K562 (cell line): ENCODE results near the gene DYNLT2B. TPM values are rescaled to one million over a fixed set of nuclear protein-coding genes. Genes with fewer than 3 reads are reported as not detected.

Source experiments
- ATAC-seq: fragments of 200-7000 bp; cut with Tn5 transposase; 3 replicates; pipeline ENCODE4 v1.9.1; 2020; ENCODE audit warnings: moderate library complexity
- BruUV-seq: library from RNA; stranded (reverse); fragments of 400-500 nt; replicated peaks from 2 replicates; lab custom pipeline; 2021; lab: Mats Ljungman, UMichigan
- CTCF ChIA-PET: fragments of 300-600 bp; formaldehyde crosslinking; extraction: SDS; loops from one replicate; lab custom pipeline; 2021; ENCODE audit warnings: low intra/inter-chr PET ratio; lab: Yijun Ruan, JAX
- POLR2A ChIA-PET: fragments of 300-600, 350-650 bp; sonication (Branson Sonifier 250); formaldehyde crosslinking; extraction: SDS; loops from one replicate; lab custom pipeline; 2021; ENCODE audit warnings: antibody characterized with exemption, inconsistent platforms; lab: Yijun Ruan, JAX
- DNase-seq, 4 experiments: peaks; one replicate each; pipeline versions ENCODE4 v3.0.0 to v3.0.0-alpha.2; 2011 to 2018; ENCODE audit warnings: low spot score in 3 of 4, mixed read lengths in 3 of 4; ENCODE audit errors: extremely low read depth in 1 of 4
- FAIRE-seq: peaks from 2 replicates; lab custom pipeline; 2011; peaks lifted over from hg19 to GRCh38; lab: Jason Lieb, UNC
- H2AFZ ChIP-seq: 2 replicates; pipeline ENCODE4 v1.6.0; 2011; ENCODE audit warnings: low read depth, low read length, control low read depth, inconsistent platforms
- H3K27ac ChIP-seq: fragments of 200-600 bp; 3 replicates; pipeline ENCODE4 v1.8.0; 2011; ENCODE audit warnings: low read depth, mild to moderate bottlenecking, control low read depth, inconsistent platforms, low read length, moderate library complexity, mixed read lengths; ENCODE audit errors: extremely low read depth
- H3K27me3 ChIP-seq, 2 experiments: fragments of 300-600 bp in 1 of 2; 2 replicates in 1 of 2; 3 replicates in 1 of 2; pipeline versions ENCODE4 v1.6.0 to v1.8.0; 2011; ENCODE audit warnings: inconsistent platforms in 2 of 2, low read length in 2 of 2, mild to moderate bottlenecking in 1 of 2, mixed read lengths in 1 of 2, moderate library complexity in 1 of 2; ENCODE audit not compliant: control insufficient read depth in 2 of 2, insufficient read depth in 2 of 2
- H3K36me3 ChIP-seq: fragments of 300-600 bp; 3 replicates; pipeline ENCODE4 v1.8.0; 2011; ENCODE audit warnings: mild to moderate bottlenecking, low read length, inconsistent platforms; ENCODE audit not compliant: control insufficient read depth, insufficient read depth
- H3K4me1 ChIP-seq, 2 experiments: fragments of 200-600 bp in 1 of 2; replicated peaks in 1 of 2; 2 replicates in 1 of 2; 3 replicates in 1 of 2; pipeline versions ENCODE4 v1.5.1 to v1.8.0; 2011; ENCODE audit warnings: inconsistent platforms in 2 of 2, low read length in 2 of 2, mild to moderate bottlenecking in 1 of 2, mixed read lengths in 1 of 2, moderate library complexity in 1 of 2; ENCODE audit not compliant: control insufficient read depth in 2 of 2, insufficient read depth in 2 of 2
- H3K4me2 ChIP-seq: 2 replicates; pipeline ENCODE4 v1.6.1; 2011; ENCODE audit warnings: low read length, control low read depth, inconsistent platforms, mixed read lengths; ENCODE audit not compliant: insufficient read depth
- H3K4me3 ChIP-seq: fragments of 200-600 bp; sonication (generic), shearing (Covaris generic); 2 replicates; pipeline ENCODE4 v1.5.1; 2016; ENCODE audit warnings: control low read depth, inconsistent platforms
- H3K79me2 ChIP-seq: fragments of 200-600 bp; 3 replicates; pipeline ENCODE4 v1.8.0; 2011; ENCODE audit warnings: low read length, inconsistent platforms; ENCODE audit not compliant: control insufficient read depth, insufficient read depth
- H3K9ac ChIP-seq, 2 experiments: 2 replicates each; pipeline versions ENCODE4 v1.6.0 to v1.6.1; 2011; ENCODE audit warnings: low read depth in 2 of 2, low read length in 2 of 2, control low read depth in 1 of 2, inconsistent platforms in 1 of 2, mild to moderate bottlenecking in 1 of 2, mixed read lengths in 1 of 2; ENCODE audit not compliant: insufficient read depth in 1 of 2
- H3K9me1 ChIP-seq: one replicate; pipeline ENCODE4 v1.6.0; 2011; ENCODE audit warnings: inconsistent platforms, mild to moderate bottlenecking, low read length, moderate library complexity; ENCODE audit not compliant: control insufficient read depth, insufficient read depth
- H3K9me3 ChIP-seq: replicated peaks from 2 replicates; pipeline ENCODE4 v1.5.1; 2011; ENCODE audit warnings: low read depth, low read length, inconsistent platforms; ENCODE audit not compliant: control insufficient read depth, insufficient read depth
- H4K20me1 ChIP-seq: replicated peaks from 2 replicates; pipeline ENCODE4 v1.6.1; 2011; ENCODE audit warnings: low read length, inconsistent platforms, mixed read lengths; ENCODE audit not compliant: control insufficient read depth, insufficient read depth
- FOXA1 ChIP-seq: fragments of 450-650 bp; IDR thresholded peaks from 2 replicates; pipeline ENCODE4 v1.6.1; 2016; ENCODE audit warnings: mild to moderate bottlenecking, borderline replicate concordance
- KAT8 ChIP-seq: fragments of 450-650 bp; IDR thresholded peaks from 2 replicates; pipeline ENCODE4 v1.6.1; 2016; ENCODE audit warnings: low read depth, mild to moderate bottlenecking
- MTF1 ChIP-seq: fragments of 250-450 bp; sonication (Bioruptor Pico); IDR thresholded peaks from 2 replicates; pipeline ENCODE4 v1.9.0; 2021; ENCODE audit warnings: moderate library complexity, mild to moderate bottlenecking, inconsistent platforms, borderline replicate concordance
- MYBL2 ChIP-seq, 2 experiments: fragments of 450-650 bp in 1 of 2; sonication (generic) in 1 of 2; formaldehyde crosslinking in 1 of 2; IDR thresholded peaks; 2 replicates each; pipeline versions ENCODE4 v1.6.1 to v1.8.1; 2017 to 2022; ENCODE audit warnings: borderline replicate concordance in 1 of 2, inconsistent platforms in 1 of 2, low read depth in 1 of 2, mild to moderate bottlenecking in 1 of 2, missing genetic modification reagents in 1 of 2, moderate library complexity in 1 of 2
- WGBS: fragments of 100-300 bp; shearing (Covaris generic); methylation state at CpG from one replicate; pipeline ENCODE4 v1.1.6; 2016; ENCODE audit warnings: low coverage, mixed read lengths; ENCODE audit not compliant: insufficient coverage; ENCODE audit errors: missing lambda C conversion rate; 5-methylcytosine and 5-hydroxymethylcytosine counted together
- in situ Hi-C: fragments of 300-500 bp; cut with MboI; formaldehyde crosslinking; loops from 4 replicates; pipeline ENCODE4 v1.15.0; 2018; ENCODE audit warnings: inconsistent platforms, mixed read lengths
- intact Hi-C: fragments of 100-400 bp; cut with micrococcal nuclease; formaldehyde crosslinking; loops from 2 replicates; pipeline ENCODE4 v1.14.2; 2022
- polyA plus RNA-seq, 8 experiments: library from polyadenylated mRNA; depleted of rRNA in 4 of 8; stranded (reverse) in 5 of 8; unstranded in 3 of 8; fragments of >200 nt; fragmentation: Nextera tagmentation in 2 of 8; fragmentation: Illumina TruSeq in 1 of 8; extraction: Ambion mirVana in 2 of 8; extraction: Trizol in 1 of 8; gene quantifications; 2 replicates each; pipeline versions ENCODE4 v1.2.1 to v1.2.3, GENCODE V29; 2011 to 2014; ENCODE audit warnings: inconsistent platforms in 1 of 8, missing spikeins in 1 of 8
- total RNA-seq, 7 experiments: library from RNA; depleted of rRNA in 6 of 7; stranded (reverse); fragments of >200 nt in 6 of 7; fragmentation: Illumina TruSeq in 2 of 7; extraction: Trizol in 2 of 7; gene quantifications; 2 replicates each; pipeline versions ENCODE4 v1.2.1 to v1.2.3, GENCODE V29; 2011 to 2021; ENCODE audit warnings: low replicate concordance in 1 of 7
- TF ChIP-seq, protein P1 (sequence below): fragments of 450-650 bp; formaldehyde crosslinking; IDR thresholded peaks from 2 replicates; pipeline ENCODE4 v1.4.0; 2020; ENCODE audit warnings: mild to moderate bottlenecking

Gene DYNLT2B
- total and polyA plus RNA-seq, 9 of the 15 experiments (the other 6 are each of a cell fraction or from before 2014, with no cell fraction given): 6.5 to 19.9 (median 8.7) TPM

- Histone ChIP-seq H3K9me1 (no peaks in the 10 kb centered on the region), H3K79me2 (peaks cover 20% of the 10 kb centered on the region), H3K9ac (no peak overlapping the region)
- in situ Hi-C loops: no loop called here
- no TSS peak for BruUV-seq
- TF ChIP-seq, protein P1, sequence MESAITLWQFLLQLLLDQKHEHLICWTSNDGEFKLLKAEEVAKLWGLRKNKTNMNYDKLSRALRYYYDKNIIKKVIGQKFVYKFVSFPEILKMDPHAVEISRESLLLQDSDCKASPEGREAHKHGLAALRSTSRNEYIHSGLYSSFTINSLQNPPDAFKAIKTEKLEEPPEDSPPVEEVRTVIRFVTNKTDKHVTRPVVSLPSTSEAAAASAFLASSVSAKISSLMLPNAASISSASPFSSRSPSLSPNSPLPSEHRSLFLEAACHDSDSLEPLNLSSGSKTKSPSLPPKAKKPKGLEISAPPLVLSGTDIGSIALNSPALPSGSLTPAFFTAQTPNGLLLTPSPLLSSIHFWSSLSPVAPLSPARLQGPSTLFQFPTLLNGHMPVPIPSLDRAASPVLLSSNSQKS (CRISPR knock-in tag): no peak
- TF ChIP-seq KAT8: no peak
- no peak for TF ChIP-seq FOXA1
- no peak for TF ChIP-seq MYBL2 (IDR thresholded peaks at IDR 0.05; ENCODE audit: low read depth)
- TF ChIP-seq MYBL2 (CRISPR knock-in tag; IDR thresholded peaks at IDR 0.05; ENCODE audit: borderline replicate concordance): no peak
- no peak for TF ChIP-seq MTF1 (CRISPR knock-in tag)
- TF ChIP-seq, all 486 proteins: peak for 0
- Histone ChIP-seq H3K4me1 (peaks cover 5 to 10% of the 10 kb centered on the region in 2 experiments; a peak in 4 of 5 replicates), H3K27me3 (no peaks in the 10 kb centered on the region), H3K27ac (no peak overlapping the region), H3K4me2 (no peak overlapping the region), H3K36me3 (peaks cover 14% of the 10 kb centered on the region; the same call in 2 of the 3 replicates), H3K4me3 (no peak overlapping the region), H4K20me1 (no peaks in the 10 kb centered on the region), H2AFZ (no peak overlapping the region), H3K9me3 (no peaks in the 10 kb centered on the region; the same call in 1 of the 2 replicates)
- ChIA-PET CTCF (no interaction called here), POLR2A (interaction anchor here (1.6 kb wide), 1 partner anchor 10 kb away, joined by 4 read pairs; no protein-coding TSS in a partner anchor)
- WGBS: 72% methylated on average over 4 of the region's 4 CpGs
- DNase-seq: no peak
- intact Hi-C loops: no loop called here
- FAIRE-seq: no peak
- no peak for ATAC-seq
These were observed 26.6 kb upstream of the DYNLT2B start for GRCh38 chr3:196344663-196345062.
